ENCODE data around the gene EYS. TPM values are rescaled to one million over a fixed set of nuclear protein-coding genes. Genes with fewer than 3 reads are reported as not detected.

The EYS gene
- polyA plus RNA-seq, 1 of the 3 experiments (the other 2 are of a cell fraction), result 0.05 TPM

DNA sequence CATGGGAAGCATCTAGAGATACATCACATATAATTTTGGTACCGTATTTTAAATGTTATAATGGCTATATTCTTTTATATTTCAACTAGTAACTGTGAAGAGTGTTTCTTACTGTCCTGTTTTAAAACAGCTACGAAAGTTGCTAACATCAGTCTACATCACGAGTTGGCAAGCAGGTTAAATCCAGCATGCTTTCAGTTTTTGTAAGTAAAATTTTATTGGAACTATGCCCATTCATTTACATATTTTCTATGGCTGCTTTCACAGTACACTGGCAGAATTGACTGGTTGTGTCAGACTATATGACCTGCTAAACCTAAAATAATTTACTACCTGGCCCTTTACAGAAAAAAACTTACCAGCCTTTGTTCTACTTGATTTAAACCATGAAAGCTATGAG lies 1593.3 kb downstream of the EYS start:
- Histone ChIP-seq H2AFZ (ENCODE audit: low read depth) (no peak overlapping the region), H3K36me3 (replicated peaks in 1 of 2; ENCODE audit: control insufficient read depth in 1 of 2, insufficient read depth in 2 of 2, low read length in 1 of 2) (no peaks in the 10 kb centered on the region), H3K9me3 (peaks cover 7% of the 10 kb centered on the region; the same call in 1 of the 2 replicates), H4K20me1 (ENCODE audit: insufficient read depth) (no peaks in the 10 kb centered on the region), H3K79me2 (ENCODE audit: insufficient read depth) (no peaks in the 10 kb centered on the region), H3K9me2 (no peaks in the 10 kb centered on the region), H3K9ac (no peak overlapping the region), H3K27me3 (ENCODE audit: insufficient read depth) (no peaks in the 10 kb centered on the region), H3K4me3 (ENCODE audit: low read depth in 2 of 2, low read length in 1 of 2) (no peak overlapping the region), H3F3A (replicated peaks; ENCODE audit: insufficient read depth) (no peaks in the 10 kb centered on the region), H3K4me1 (ENCODE audit: control insufficient read depth in 1 of 2, insufficient read depth in 2 of 2, low read depth in 1 of 2, low read length in 1 of 2) (no peaks in the 10 kb centered on the region), H3K27ac (ENCODE audit: low read depth in 2 of 2, low read length in 1 of 2) (no peak overlapping the region), H3K4me2 (no peak overlapping the region)
- TF ChIP-seq FOSL2 (IDR thresholded peaks at IDR 0.05; ENCODE audit: borderline replicate concordance, low read depth) (no peak), EZH2phosphoT487 (IDR thresholded peaks at IDR 0.05; ENCODE audit: borderline replicate concordance, low read depth) (no peak), GATA2 (CRISPR knock-in tag; IDR thresholded peaks at IDR 0.05) (no peak), YY1 (IDR thresholded peaks at IDR 0.05; ENCODE audit: low read depth) (no peak), GABPA (IDR thresholded peaks at IDR 0.05; ENCODE audit: low read depth) (no peak)
- TF ChIP-seq, protein P1, sequence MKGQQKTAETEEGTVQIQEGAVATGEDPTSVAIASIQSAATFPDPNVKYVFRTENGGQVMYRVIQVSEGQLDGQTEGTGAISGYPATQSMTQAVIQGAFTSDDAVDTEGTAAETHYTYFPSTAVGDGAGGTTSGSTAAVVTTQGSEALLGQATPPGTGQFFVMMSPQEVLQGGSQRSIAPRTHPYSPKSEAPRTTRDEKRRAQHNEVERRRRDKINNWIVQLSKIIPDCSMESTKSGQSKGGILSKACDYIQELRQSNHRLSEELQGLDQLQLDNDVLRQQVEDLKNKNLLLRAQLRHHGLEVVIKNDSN (IDR thresholded peaks at IDR 0.05; ENCODE audit: borderline replicate concordance, low read depth), result no peak
- TF ChIP-seq, protein P2, sequence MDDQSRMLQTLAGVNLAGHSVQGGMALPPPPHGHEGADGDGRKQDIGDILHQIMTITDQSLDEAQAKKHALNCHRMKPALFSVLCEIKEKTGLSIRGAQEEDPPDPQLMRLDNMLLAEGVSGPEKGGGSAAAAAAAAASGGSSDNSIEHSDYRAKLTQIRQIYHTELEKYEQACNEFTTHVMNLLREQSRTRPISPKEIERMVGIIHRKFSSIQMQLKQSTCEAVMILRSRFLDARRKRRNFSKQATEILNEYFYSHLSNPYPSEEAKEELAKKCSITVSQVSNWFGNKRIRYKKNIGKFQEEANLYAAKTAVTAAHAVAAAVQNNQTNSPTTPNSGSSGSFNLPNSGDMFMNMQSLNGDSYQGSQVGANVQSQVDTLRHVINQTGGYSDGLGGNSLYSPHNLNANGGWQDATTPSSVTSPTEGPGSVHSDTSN (IDR thresholded peaks at IDR 0.05), result no peak
- 64% methylated on average over 3 of the region's 3 CpGs for WGBS (ENCODE audit: low lambda C conversion rate)
- CTCF ChIA-PET, result no interaction called here
- POLR2A ChIA-PET, result no interaction called here
- no peak for DNase-seq

DNA sequence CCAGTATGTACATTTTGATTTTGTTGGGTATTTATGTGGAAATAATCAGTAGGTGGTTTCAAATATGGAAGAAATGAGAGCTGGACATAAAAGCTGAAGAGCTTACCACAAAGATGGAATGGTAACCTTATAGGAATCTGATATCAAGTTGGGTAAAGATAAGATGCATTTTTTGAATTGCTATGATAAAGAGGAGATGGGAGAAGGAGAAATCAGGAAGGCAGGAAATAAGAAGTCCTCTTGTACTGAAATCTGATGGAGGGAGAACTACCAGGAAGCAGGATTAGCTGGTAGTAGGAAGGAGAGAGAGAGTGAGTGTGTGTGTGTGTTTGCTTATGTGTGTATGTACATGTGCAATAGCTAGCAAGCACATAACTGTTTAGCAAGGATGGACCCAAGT lies 1603.0 kb downstream of the EYS start:
- CTCF ChIA-PET, result interaction anchor here (0.9 to 1.7 kb wide), 2 partner anchors 36 to 73 kb away, joined by 3 to 4 read pairs; no protein-coding TSS in a partner anchor
- no peak overlapping the region for H3K4me3 ChIP-seq (ENCODE audit: low read depth in 2 of 2, low read length in 1 of 2)
- no peaks in the 10 kb centered on the region for H3K36me3 ChIP-seq (replicated peaks in 1 of 2; ENCODE audit: control insufficient read depth in 1 of 2, insufficient read depth in 2 of 2, low read length in 1 of 2)
- no peaks in the 10 kb centered on the region for H3K79me2 ChIP-seq (ENCODE audit: insufficient read depth)
- H3K4me1 ChIP-seq (ENCODE audit: control insufficient read depth in 1 of 2, insufficient read depth in 2 of 2, low read depth in 1 of 2, low read length in 1 of 2), result no peaks in the 10 kb centered on the region
- H3K9me3 ChIP-seq, result no peaks in the 10 kb centered on the region
- H3K9me2 ChIP-seq, result no peaks in the 10 kb centered on the region
- H3F3A ChIP-seq (replicated peaks; ENCODE audit: insufficient read depth), result no peaks in the 10 kb centered on the region
- no peak overlapping the region for H3K27ac ChIP-seq (ENCODE audit: low read depth in 2 of 2, low read length in 1 of 2)
- no peaks in the 10 kb centered on the region for H4K20me1 ChIP-seq (ENCODE audit: insufficient read depth)
- no peak overlapping the region for H3K4me2 ChIP-seq
- POLR2A ChIA-PET, result no interaction called here
- no peaks in the 10 kb centered on the region for H3K27me3 ChIP-seq (ENCODE audit: insufficient read depth)
- H2AFZ ChIP-seq (ENCODE audit: low read depth), result no peak overlapping the region; the same call in 1 of the 2 replicates
- H3K9ac ChIP-seq, result no peak overlapping the region
- TF ChIP-seq, protein P3, sequence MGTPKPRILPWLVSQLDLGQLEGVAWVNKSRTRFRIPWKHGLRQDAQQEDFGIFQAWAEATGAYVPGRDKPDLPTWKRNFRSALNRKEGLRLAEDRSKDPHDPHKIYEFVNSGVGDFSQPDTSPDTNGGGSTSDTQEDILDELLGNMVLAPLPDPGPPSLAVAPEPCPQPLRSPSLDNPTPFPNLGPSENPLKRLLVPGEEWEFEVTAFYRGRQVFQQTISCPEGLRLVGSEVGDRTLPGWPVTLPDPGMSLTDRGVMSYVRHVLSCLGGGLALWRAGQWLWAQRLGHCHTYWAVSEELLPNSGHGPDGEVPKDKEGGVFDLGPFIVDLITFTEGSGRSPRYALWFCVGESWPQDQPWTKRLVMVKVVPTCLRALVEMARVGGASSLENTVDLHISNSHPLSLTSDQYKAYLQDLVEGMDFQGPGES (IDR thresholded peaks at IDR 0.05; ENCODE audit: low read depth, low read length), result no peak
- TF ChIP-seq TEAD4 (IDR thresholded peaks at IDR 0.05; ENCODE audit: borderline replicate concordance, insufficient read depth), result no peak
- TF ChIP-seq, protein P2 (IDR thresholded peaks at IDR 0.05), result no peak
- TF ChIP-seq, protein P1 (IDR thresholded peaks at IDR 0.05; ENCODE audit: borderline replicate concordance, low read depth), result no peak
- TF ChIP-seq POLR2AphosphoS5 (IDR thresholded peaks at IDR 0.05; ENCODE audit: low read depth, low read length), result no peak
- no peak for TF ChIP-seq GABPA (IDR thresholded peaks at IDR 0.05; ENCODE audit: low read depth)
- no peak for TF ChIP-seq GATA2 (CRISPR knock-in tag; IDR thresholded peaks at IDR 0.05)
- no peak for TF ChIP-seq RCOR1 (IDR thresholded peaks at IDR 0.05; ENCODE audit: low read length)
- no peak for TF ChIP-seq JUND (IDR thresholded peaks at IDR 0.05)
- TF ChIP-seq, protein P4, sequence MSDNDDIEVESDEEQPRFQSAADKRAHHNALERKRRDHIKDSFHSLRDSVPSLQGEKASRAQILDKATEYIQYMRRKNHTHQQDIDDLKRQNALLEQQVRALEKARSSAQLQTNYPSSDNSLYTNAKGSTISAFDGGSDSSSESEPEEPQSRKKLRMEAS (IDR thresholded peaks at IDR 0.05; ENCODE audit: low read depth), result no peak
- TF ChIP-seq MXI1 (IDR thresholded peaks at IDR 0.05; ENCODE audit: low read depth, low read length), result no peak
- no peak for TF ChIP-seq RAD21 (IDR thresholded peaks at IDR 0.05; ENCODE audit: low read length)
- no peak for TF ChIP-seq MEF2A (IDR thresholded peaks at IDR 0.05; ENCODE audit: borderline replicate concordance, low read depth)
- no peak for TF ChIP-seq NRF1 (IDR thresholded peaks at IDR 0.05; ENCODE audit: low read depth, low read length)
- TF ChIP-seq, protein P5, sequence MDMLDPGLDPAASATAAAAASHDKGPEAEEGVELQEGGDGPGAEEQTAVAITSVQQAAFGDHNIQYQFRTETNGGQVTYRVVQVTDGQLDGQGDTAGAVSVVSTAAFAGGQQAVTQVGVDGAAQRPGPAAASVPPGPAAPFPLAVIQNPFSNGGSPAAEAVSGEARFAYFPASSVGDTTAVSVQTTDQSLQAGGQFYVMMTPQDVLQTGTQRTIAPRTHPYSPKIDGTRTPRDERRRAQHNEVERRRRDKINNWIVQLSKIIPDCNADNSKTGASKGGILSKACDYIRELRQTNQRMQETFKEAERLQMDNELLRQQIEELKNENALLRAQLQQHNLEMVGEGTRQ (IDR thresholded peaks at IDR 0.05; ENCODE audit: borderline replicate concordance, low read depth, low read length), result no peak
- no peak for DNase-seq

All from SK-N-SH (cell line).